Skin epidermis (tissue), 12 donors: ENCODE measurements around the gene ANXA8L1.
"Not testable (repeated sequence)": the region's sequence is repeated elsewhere in the genome, so short reads cannot be mapped to it uniquely, and the experiment has no call there.

ENCODE experiments used
- H3K27ac ChIP-seq, 21 experiments: fragments of 200-600 bp; sonication (generic) in 11 of 21; one replicate each; pipeline ENCODE4 v1.5.0; 2020; ENCODE audit warnings: mild to moderate bottlenecking in 3 of 21, inconsistent platforms in 2 of 21, moderate library complexity in 2 of 21
- H3K4me3 ChIP-seq, 7 experiments: fragments of 200-600 bp; sonication (generic) in 2 of 7; one replicate each; pipeline ENCODE4 v1.5.0; 2020; ENCODE audit warnings: inconsistent platforms in 2 of 7, mild to moderate bottlenecking in 2 of 7, moderate library complexity in 1 of 7

ANXA8L1 gene

DNA sequence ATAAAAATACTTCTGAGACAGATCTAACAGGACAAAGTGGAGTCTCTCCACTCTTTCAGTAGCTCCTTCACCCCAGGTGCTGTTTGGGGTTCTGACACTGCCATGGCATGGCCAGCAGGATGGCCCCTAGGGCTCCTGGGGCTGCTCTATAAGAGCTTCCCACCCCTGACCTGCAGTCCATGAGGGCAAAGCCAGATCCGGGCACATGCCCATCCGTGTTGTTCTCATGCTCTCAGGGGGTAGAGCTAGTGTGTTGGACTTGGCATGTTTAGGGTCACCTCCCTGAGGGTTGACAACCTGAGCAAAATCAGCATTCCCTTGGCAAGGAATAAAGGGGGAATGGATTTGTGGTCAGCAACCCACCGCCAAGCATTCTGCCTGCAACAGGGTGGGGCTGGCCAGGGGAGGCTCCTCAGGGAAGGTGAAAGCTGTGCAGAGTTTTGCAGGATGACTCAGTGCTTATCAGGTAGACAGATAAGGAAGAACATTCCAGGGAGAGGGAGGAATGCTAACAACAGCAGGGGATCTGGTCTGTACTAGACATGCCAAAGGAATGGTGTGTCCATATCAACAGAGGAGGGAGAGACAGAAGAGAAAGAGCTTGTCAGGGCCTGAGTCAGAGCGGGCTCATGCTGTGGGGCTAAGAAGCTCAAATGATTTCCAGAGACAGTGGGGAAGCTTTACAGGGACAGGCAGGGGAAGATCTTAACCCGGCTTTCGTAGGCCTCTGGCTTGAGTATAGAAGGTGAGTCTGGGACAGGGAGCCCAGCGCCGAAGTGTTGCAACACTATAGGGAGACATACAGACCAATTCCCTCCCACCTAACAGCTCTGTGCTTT lies 21.1 kb downstream of the ANXA8L1 start:
- not testable (repeated sequence) for H3K4me3 ChIP-seq
- peak overlapping the region in 2 of 21 experiments; percentile 37 to 42 for H3K27ac ChIP-seq

GRCh38 chr10:46397767-46398166 lies 22.2 kb downstream of the ANXA8L1 start:
- H3K4me3 ChIP-seq: not testable (repeated sequence)
- H3K27ac ChIP-seq: peak overlapping the region in 11 of 21 experiments; percentile 35 to 79 (median 69)

DNA sequence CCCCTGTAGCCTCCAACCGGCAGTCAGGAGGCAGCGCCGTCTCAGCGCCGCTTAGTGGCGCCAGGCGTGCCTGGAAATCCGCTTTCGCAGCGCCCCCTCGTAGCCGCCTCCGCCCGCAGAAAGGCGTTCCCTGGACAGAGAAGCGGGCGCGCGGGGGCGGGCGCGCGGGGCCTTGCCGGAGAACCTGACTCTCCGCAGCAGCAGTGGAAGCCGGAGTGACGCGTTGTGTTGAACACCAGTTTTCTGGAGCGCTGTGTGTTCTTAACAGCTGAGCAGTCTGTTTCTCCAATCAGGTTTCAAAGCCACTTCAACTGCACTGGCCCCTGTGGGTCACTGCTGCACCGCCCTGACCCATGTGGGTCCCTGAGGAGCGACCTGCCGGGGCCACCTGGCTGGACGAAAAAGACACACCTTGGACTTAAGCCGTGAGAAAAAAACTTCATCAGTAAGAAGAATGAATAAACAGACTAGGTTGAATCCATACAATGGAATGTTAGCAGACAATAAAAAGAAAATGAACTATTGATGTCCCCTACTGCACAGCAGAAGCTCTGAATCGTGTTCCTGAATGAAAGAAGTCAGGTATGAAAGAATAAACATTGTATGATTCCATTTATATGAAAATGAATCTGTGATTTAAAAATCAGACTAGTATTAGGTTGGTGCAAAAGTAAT lies 22.8 kb downstream of the ANXA8L1 start:
- peak overlapping the region in 6 of 7 experiments; percentile 15 to 46 (median 25) for H3K4me3 ChIP-seq

GRCh38 chr10:46409556-46409955 lies 34.0 kb downstream of the ANXA8L1 start:
- not testable (repeated sequence) for H3K27ac ChIP-seq, H3K4me3 ChIP-seq

More for the DNA sequence above, 22.8 kb downstream of the ANXA8L1 start:
- peak overlapping the region in 10 of 21 experiments; percentile 18 to 78 (median 60) for H3K27ac ChIP-seq

DNA sequence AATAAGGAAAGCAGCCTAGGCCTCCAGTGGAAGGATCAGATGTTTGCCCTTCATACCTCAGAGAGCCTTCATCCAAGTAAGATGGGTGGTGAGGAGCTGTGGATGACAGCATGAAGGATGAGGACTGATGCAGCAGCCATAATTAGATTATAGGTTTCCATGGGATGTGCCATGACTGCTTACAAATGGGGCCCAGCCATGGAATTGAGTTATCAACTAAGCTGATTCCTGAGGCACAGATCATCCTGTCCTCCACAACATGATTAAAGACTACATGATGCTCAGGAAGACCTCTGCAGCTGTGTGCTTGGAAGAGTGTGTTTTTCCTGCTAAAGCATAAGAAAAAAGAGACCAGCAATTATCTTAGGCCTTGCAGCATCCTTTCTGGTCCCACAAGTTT lies 35.5 kb downstream of the ANXA8L1 start:
- H3K4me3 ChIP-seq, H3K27ac ChIP-seq: not testable (repeated sequence)

DNA sequence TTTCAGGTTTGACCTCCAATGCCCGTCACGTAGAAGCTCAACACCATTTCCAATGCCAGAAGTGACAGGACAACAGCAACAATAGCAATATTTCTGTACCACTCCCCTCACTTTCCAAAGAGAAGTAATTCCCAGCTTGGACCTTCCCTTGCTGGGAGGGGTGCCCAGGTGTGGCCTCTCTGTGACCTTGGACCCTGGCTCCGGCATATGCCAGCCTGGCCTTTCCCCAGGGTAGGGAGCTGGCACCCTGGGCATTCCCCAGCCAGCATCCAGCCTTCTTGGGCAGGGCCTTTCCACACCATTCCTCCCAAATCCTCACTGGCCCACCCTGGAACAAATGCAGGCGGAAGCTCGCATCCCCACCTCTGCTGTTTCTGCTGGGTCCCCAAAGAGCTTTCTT lies 37.1 kb downstream of the ANXA8L1 start:
- not testable (repeated sequence) for H3K27ac ChIP-seq, H3K4me3 ChIP-seq

- not testable (repeated sequence) for H3K27ac ChIP-seq, H3K4me3 ChIP-seq
Observed at GRCh38 chr10:46415291-46415690, 39.7 kb downstream of the ANXA8L1 start.

DNA sequence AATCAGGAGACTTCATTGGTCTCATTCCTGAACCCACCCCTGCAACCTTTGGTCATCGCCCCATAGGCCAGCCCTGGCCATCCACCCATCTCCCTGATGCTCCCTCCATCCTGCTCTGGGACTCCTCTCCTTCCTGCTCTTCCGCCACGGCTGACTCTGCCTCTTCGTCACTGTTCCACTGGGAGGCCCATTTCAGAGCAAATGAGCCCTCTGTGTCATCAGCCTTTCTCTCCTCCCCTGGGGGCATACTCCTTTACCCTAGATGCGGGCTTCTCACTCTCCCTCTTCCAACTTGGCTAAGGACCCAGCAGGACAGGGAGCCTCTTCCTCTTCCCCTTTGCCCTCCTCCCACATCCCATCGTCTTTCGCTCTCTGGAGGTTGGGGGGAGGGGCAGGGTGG lies 42.7 kb downstream of the ANXA8L1 start:
- H3K4me3 ChIP-seq, H3K27ac ChIP-seq: not testable (repeated sequence)

DNA sequence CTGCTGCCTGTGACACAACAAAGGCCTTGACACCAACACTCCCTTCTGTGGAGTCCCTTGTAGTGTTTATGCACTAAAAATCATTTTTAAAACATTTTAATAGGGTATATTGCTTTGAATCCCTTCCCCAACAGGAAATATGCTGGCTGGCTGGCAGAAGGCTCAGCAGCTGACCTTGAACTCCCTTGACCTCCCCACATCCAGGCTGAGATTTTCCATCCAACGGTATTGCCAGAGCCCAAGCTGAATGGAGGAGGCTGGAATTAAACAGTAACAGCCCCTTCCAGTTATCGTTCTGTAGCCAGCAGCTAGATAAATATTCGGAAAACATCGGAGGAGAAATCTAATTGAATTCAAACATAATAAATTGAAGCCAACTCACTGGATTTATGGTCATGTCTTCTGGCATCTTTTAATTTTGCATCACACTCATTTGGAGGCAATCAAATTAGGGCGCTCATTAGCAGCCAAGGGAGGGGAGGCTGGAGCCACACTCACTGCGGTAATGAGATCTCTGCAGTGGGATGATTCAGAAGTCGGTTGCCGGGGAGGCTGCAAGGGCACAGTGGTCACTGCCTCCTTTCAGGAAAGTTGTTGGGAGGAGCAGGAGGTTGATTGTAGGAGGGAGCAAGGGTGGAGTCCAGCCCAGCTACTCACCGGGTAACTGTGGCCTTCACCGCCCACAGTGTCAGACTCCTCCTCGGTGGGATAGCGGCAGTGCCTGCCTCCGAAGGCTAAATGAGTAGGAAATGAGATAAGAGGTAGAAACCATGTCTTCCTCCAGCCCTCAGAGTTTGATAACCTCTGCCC lies 44.2 kb downstream of the ANXA8L1 start:
- not testable (repeated sequence) for H3K27ac ChIP-seq, H3K4me3 ChIP-seq

DNA sequence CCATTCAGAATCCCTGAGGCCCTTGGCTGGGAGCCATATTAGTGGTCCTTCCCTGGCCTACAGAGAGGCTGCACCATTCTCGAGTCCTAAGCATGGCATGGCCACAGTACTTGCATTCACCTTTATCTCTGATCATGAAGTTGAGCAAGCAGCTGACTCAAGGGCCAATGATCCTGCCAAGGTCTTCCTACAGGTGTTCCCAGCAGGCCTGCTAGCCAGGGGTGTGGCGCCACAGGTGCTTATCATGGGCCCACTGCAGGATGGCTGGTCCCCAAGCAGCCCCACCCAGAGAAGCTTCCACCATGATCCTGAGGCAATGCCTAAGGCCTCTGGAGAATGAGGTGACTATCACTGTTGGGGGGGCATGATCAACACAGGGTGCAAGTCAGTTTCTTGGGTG lies 48.0 kb downstream of the ANXA8L1 start:
- not testable (repeated sequence) for H3K4me3 ChIP-seq, H3K27ac ChIP-seq

DNA sequence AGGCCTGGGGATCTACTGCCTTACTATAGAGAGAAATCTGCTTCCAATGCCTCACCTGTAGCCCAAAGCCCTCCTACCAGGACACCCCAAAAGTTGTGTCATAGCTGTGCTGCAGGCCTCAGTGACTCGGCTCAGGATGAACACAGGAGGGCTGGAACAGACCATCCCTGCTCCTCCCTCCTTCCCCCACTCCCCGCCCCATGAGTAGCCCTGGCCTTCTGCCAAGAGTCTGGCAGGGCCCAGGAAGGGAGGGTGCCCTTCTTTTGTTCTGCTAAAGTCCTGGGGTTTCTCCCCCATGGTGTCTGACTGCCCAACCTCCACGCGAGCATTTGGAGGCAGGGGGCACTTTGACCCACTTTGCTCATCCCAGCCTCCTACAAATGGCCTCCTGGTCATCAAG lies 65.4 kb downstream of the ANXA8L1 start:
- not testable (repeated sequence) for H3K27ac ChIP-seq, H3K4me3 ChIP-seq
